ENCODE data around the gene KLHDC8A. TPM values are rescaled to one million over a fixed set of nuclear protein-coding genes. Genes with fewer than 3 reads are reported as not detected.
"Not testable (repeated sequence)": the region's sequence is repeated elsewhere in the genome, so short reads cannot be mapped to it uniquely, and the experiment has no call there.

Gene KLHDC8A
- polyA plus RNA-seq, 5 donors = 0.56 to 1.3 (median 0.77) TPM

- DNase-seq = no peak
Observed at GRCh38 chr1:205371871-205372660, 15.3 kb upstream of the KLHDC8A start.

DNA sequence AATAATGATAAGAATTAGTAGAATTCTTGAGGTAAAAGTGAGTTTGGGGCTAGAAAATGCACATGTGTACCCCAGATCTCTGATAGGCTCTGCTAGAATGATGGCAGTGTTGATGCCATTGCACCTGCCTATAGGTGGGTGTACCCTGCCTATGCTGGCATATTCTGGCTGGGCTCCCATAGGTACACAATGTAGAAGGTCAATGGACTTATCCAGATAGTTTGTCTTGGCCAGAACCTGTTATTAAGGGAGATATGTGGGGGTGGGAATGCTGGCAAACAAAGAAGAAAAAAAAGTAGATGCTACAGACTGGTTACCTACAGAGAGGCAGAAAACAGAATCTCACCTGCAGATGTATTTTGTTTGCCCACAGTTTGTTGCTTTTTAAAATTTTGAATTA lies 14.1 kb upstream of the KLHDC8A start:
- DNase-seq = no peak

DNA sequence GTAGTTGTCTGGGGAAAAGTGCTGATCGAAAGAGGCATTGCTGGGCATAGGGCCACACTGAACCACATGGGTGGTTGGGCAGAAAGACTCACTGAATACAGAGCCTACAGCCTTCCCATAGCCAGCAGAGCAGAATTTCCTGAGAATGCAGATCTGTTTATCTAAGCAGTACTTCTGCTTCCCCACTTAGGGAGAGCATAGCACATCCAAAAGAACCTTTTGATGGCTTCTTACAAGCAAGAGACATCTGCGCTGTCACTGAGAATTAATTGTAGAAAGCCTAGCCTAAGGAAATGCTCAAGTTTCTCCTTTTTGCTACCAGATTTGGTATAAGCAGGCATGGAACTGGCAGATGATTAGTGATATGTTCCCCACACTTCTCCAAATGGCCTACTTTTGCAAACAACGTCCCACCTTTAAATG lies 13.0 kb upstream of the KLHDC8A start:
- DNase-seq = no peak

GRCh38 chr1:205368478-205368877 lies 11.8 kb upstream of the KLHDC8A start:
- DNase-seq = no peak

- DNase-seq = no peak
Observed at GRCh38 chr1:205365945-205366463, 9.3 kb upstream of the KLHDC8A start.

GRCh38 chr1:205365086-205365485 lies 8.4 kb upstream of the KLHDC8A start:
- not testable (repeated sequence) for DNase-seq

GRCh38 chr1:205360891-205361290 lies 4.2 kb upstream of the KLHDC8A start:
- DNase-seq = no peak

DNA sequence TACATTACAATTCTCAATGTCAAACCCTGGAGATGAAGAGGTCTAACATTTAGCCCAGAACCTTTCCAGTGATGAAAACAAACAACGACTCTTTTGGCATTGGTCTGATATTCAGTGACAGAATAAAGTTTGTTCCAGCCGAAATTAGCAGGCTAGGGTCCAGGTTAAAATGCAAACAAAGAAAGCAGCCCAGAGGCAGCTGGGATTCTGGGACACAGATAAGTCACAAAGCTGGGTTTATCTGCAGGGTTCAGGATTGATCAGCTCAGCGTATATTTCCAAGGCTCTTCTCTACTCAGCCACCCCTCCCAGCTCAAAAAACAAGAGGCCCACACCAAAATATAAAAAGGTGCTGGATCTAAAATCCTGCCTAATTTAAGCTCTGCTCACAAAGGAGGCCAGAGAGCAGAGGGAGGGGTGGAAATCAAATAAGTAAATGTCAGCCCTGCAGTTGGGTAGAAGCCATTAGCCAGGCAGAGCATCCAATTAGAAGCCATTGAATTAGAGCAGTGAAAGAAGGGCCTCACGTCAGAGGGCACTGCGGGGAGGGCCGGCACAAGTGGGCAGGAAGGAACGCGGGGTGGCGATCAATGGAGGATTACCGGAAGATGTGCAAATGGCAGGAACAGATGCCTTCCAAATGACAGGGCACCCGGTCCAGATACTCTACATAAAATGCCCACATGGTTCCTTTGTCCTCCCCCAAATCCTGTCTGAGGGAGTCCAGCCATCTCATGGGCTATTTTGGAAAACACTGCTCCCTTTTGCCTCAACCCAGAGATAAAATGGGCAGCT lies 3.2 kb upstream of the KLHDC8A start:
- no peak for DNase-seq

- DNase-seq = no peak
Observed at GRCh38 chr1:205358579-205358978, 1.9 kb upstream of the KLHDC8A start.

DNA sequence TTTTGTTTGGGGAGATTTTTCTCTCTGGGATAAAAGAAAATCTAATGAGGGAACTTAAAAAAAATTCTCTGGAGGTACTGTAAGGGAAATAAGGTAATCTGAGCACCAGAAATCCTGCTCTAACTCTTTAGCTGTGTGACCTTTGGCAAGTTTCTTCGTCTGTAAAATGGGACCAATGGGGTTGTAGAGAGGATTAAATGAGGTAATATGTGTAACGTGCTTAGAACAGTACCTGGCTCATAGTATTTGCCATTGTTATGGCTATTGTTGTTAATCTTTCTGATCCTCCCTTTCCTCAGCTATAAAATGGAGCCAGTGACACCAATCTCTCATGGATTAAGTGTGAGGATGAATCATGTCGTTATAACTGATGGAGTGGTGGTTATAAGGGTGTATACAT lies 845 bp upstream of the KLHDC8A start:
- no peak for DNase-seq

DNA sequence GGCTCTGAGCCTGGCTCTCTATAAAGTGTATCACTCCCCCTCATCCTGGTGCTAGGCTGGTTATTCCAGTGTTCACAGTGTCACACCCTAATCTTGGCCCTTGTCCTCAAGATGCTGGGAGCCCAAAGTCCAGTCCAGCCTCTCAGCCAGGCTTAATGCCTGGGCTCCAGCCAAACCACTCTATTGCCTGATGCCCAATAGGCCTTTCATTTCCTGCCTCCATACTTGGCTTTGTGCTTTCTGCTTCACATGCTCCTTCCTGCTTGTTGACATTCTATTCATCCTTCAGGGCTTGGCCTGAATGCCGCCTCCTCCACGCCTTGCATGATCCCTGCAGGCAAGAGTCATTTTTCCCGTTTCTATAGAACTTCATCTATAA lies 1.7 kb downstream of the KLHDC8A start:
- no peak for DNase-seq

DNA sequence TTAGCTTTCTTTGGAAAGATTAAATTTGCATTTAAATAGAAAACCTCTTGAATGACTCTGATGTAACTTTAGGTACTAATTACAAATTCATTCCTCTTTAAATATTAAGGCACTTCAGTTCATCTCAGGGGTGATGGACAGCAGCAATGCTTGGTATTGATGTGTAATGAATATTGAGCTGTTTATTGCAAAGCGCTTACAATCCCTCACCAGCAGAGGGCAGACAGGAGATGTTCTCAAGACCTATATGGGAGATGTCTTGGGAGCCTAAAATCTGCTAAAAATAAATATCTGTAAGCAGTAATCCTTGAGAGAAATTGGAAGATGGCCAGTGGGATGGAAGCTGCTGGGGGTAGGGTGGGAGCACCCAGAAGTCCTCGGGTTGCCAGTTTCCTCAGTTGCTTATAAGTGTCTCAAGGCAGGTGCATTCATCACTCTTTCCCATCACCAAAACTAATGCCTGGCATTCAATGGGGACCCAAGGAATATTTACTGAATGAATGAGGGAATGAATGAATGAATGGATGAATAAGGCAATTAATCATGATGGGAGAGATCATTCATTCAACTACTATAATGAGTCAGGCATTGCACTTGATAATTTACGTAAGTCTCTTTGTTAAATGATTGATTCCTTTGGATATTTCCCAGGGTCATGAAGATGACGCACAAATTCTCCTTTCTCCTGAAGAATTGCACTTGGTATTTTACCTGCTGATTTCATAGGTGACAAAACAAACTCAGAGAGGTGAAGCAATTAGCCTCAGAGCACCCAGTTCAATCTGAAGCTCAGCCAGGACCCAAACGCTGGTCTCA lies 2.3 kb downstream of the KLHDC8A start:
- DNase-seq = no peak

DNA sequence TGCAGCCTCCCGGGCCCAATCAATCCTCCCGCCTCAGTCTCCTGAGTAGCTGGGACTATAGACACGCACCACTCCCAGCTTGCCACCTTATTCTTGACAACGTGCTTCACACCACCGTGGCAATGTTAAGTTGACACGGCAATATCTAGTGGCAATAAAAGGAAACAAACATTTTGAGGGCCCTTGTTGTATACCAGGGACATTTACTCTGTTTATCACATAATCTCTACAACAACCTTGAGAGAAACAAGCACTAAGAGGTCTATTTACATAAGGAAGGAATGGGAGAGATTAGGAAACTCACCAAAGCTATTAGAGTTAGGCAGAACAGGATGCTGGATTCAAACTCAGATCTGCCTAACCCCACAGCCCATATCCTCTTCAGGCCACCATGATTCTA lies 3.1 kb downstream of the KLHDC8A start:
- no peak for DNase-seq

DNA sequence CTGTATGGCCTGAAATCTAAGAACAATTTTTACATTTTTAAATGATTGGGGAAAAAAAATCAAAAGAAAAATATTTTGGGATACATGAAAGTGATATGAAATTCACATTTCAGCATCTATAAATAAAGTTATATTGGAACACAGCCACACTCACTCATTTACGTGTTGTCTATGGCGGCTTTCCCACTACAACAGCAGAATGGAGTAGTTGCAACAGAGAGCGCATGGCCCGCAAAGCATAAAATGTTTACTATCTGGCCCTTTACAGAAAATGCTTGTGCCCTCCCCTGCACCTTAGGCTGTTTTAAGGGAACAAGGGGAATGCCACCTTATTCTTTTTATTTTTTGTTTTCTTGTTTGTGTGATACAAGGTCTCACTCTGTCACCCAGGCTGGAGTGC lies 3.5 kb downstream of the KLHDC8A start:
- no peak for DNase-seq

GRCh38 chr1:205351984-205352713 lies 4.6 kb downstream of the KLHDC8A start:
- DNase-seq = no peak

DNA sequence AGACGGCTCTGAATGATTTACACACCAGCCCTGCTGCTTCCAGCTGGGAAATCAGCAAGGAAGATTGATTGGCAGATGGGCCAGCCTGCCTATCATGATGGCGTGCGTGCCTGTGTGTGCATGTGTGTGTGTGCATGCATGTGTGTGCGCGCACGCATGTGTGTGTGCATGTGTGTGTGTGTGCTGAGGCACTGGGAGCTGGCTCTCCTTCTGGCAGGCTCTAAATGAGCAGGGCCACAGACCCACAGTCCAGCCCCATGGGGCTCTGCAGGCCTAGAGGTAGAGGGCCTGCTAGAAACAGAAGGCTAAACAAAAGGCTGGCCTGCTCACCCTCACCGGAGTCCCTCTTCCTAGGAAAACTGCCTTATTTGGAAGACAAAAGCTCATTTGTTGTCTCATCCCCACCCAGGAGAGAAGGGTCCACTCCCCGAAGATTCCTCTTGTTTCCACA lies 6.0 kb downstream of the KLHDC8A start:
- no peak for DNase-seq

DNA sequence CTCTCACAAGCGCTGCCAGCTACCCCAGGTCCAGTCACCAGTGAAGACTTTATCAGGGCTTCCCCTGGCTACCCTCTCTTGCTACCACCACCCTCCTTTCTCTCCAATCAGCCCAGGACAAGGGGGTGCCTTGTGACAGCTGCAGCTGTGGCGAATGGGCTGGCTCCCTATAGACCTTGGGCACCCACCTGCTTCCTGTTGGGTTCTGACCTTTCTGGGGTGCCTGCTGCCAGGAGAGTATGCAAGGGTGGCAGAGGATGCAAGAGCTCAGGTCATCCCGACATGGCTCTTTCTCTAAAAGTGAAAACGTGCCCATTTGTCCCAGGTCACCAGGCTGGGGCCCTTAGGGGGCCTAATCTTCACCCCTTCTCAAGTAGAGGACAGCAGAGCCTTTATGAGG lies 6.6 kb downstream of the KLHDC8A start:
- DNase-seq = no peak

DNA sequence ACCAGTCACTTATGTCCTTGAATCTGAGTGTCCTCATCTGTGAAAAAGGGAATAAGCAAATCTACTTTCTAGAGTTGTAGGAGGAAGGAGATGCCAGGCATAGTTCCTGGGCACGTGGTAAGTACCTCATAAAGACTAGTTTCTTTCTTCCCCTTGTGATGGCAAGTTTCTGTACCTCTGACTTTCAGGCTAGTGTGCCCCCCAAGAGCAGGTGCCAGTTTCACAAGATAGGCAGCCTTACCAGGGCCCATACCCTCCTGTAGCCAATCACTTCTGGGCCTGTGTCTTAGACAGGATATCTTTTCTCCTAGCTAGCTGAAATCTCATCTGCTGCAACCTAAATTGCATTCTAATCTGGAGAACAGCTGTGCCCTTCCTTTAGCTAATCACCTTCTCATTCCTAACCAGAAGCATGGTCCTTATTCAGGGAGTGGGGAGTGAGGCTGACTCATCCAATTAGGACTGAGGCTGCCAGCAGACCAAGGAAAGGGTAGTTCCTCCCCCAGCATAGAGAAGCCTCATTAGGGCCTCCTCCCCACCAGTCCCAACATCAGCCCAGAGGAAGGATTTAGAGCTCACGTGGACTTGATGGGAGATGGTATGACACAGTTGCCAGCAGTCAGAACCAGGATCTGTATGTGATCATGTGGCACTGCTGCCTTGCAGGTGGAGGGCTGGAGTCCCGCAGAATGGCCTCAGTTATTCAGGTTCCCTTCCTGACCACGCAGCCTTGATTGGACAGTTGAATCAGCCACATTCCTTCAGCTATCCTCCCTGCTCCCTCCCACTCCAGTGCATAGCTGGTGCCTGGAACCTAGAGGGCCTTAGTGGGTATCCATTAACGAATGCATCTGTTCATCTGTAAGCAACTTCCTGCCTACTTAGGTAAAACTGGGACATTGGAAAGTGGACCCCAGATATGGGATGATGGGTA lies 7.9 kb downstream of the KLHDC8A start:
- no peak for DNase-seq

GRCh38 chr1:205346956-205347574 lies 9.7 kb downstream of the KLHDC8A start:
- no peak for DNase-seq

GRCh38 chr1:205345761-205346160 lies 11.0 kb downstream of the KLHDC8A start:
- DNase-seq = no peak

All from right lung (tissue), 5 donors.